GM23338 (cell line): ENCODE data around the gene MAMLD1. TPM values are rescaled to one million over a fixed set of nuclear protein-coding genes. Genes with fewer than 3 reads are reported as not detected.

Source experiments
- ATAC-seq: fragments of 200-7000 bp; cut with Tn5 transposase; 3 replicates; pipeline ENCODE4 v1.9.1; 2020
- DNase-seq: peaks from one replicate; pipeline ENCODE4 v3.0.0-alpha.2; 2015; ENCODE audit warnings: low spot score
- H2AFZ ChIP-seq: fragments of 200-600 bp; sonication (generic); 2 replicates; pipeline ENCODE4 v1.8.0; 2016; ENCODE audit warnings: antibody characterized with exemption, mild to moderate bottlenecking, moderate library complexity
- H3F3A ChIP-seq: fragments of 200-600 bp; sonication (generic); replicated peaks from 2 replicates; pipeline ENCODE4 v1.8.0; 2017; ENCODE audit warnings: antibody characterized with exemption, mixed run types, low read depth
- H3K27ac ChIP-seq: fragments of 200-600 bp; sonication (generic); 2 replicates; pipeline ENCODE4 v1.6.1; 2016; ENCODE audit warnings: low read depth
- H3K27me3 ChIP-seq: fragments of 200-600 bp; sonication (generic); 2 replicates; pipeline ENCODE4 v1.8.0; 2016; ENCODE audit warnings: mild to moderate bottlenecking, mixed run types, moderate library complexity; ENCODE audit not compliant: insufficient read depth
- H3K36me3 ChIP-seq: fragments of 200-600 bp; sonication (generic); 2 replicates; pipeline ENCODE4 v1.8.0; 2016; ENCODE audit warnings: mild to moderate bottlenecking; ENCODE audit not compliant: insufficient read depth
- H3K4me1 ChIP-seq: fragments of 200-600 bp; sonication (generic); 2 replicates; pipeline ENCODE4 v1.8.0; 2016; ENCODE audit warnings: mild to moderate bottlenecking, moderate library complexity; ENCODE audit not compliant: insufficient read depth
- H3K4me2 ChIP-seq: fragments of 200-600 bp; sonication (generic); 2 replicates; pipeline ENCODE4 v1.7.1; 2017; ENCODE audit warnings: mixed run types
- H3K4me3 ChIP-seq: fragments of 200-600 bp; sonication (generic); 2 replicates; pipeline ENCODE4 v1.6.1; 2016; ENCODE audit warnings: mixed run types
- H3K79me2 ChIP-seq: fragments of 200-600 bp; sonication (generic); replicated peaks from 2 replicates; pipeline ENCODE4 v1.8.0; 2017; ENCODE audit warnings: mild to moderate bottlenecking; ENCODE audit not compliant: insufficient read depth
- H3K9me2 ChIP-seq: fragments of 200-600 bp; sonication (generic); 2 replicates; pipeline ENCODE4 v1.8.0; 2017; ENCODE audit not compliant: insufficient read depth
- H4K20me1 ChIP-seq: fragments of 200-600 bp; sonication (generic); replicated peaks from 2 replicates; pipeline ENCODE4 v1.8.0; 2017; ENCODE audit warnings: mild to moderate bottlenecking; ENCODE audit not compliant: insufficient read depth
- H3K27ac Mint-ChIP-seq: 2 replicates; pipeline ENCODE4 v1.8.0; 2020; ENCODE audit warnings: inconsistent platforms, mild to moderate bottlenecking, moderate library complexity, mixed read lengths
- H3K27me3 Mint-ChIP-seq: 3 replicates; pipeline ENCODE4 v1.8.0; 2022; ENCODE audit warnings: low read depth, mild to moderate bottlenecking, moderate library complexity, mixed read lengths, inconsistent platforms; ENCODE audit not compliant: insufficient read depth, poor library complexity
- H3K36me3 Mint-ChIP-seq: 3 replicates; pipeline ENCODE4 v1.8.0; 2021; ENCODE audit warnings: low read depth, mild to moderate bottlenecking, inconsistent platforms, moderate library complexity, mixed read lengths
- H3K4me1 Mint-ChIP-seq: 3 replicates; pipeline ENCODE4 v1.8.0; 2020; ENCODE audit warnings: mild to moderate bottlenecking, inconsistent platforms, mixed read lengths
- H3K4me3 Mint-ChIP-seq: 3 replicates; pipeline ENCODE4 v1.8.0; 2021; ENCODE audit warnings: moderate library complexity, mild to moderate bottlenecking, inconsistent platforms, mixed read lengths
- H3K9me3 Mint-ChIP-seq: 3 replicates; pipeline ENCODE4 v1.8.0; 2020; ENCODE audit warnings: moderate library complexity, mild to moderate bottlenecking, inconsistent platforms, mixed read lengths
- EZH2 ChIP-seq: fragments of 200-600 bp; sonication (generic); IDR thresholded peaks from one replicate; pipeline ENCODE4 v1.8.0; 2017; ENCODE audit warnings: antibody characterized with exemption, mild to moderate bottlenecking, low read depth; ENCODE audit not compliant: unreplicated experiment
- EZH2phosphoT487 ChIP-seq: fragments of 200-600 bp; sonication (generic); IDR thresholded peaks from one replicate; pipeline ENCODE4 v1.8.1; 2018; ENCODE audit warnings: antibody characterized with exemption; ENCODE audit not compliant: unreplicated experiment
- JUNB ChIP-seq: IDR thresholded peaks from one replicate; pipeline ENCODE4 v1.6.1; 2016; ENCODE audit warnings: antibody characterized with exemption; ENCODE audit not compliant: unreplicated experiment
- POLR2AphosphoS5 ChIP-seq: IDR thresholded peaks from 2 replicates; pipeline ENCODE4 v1.6.1; 2016; ENCODE audit warnings: antibody characterized with exemption, low read depth
- STAT1 ChIP-seq: IDR thresholded peaks from one replicate; pipeline ENCODE4 v1.6.1; 2016; ENCODE audit warnings: antibody characterized with exemption; ENCODE audit not compliant: unreplicated experiment
- ZNF114 ChIP-seq: fragments of 250-450 bp; sonication (Bioruptor Pico); IDR thresholded peaks from 2 replicates; pipeline ENCODE4 v1.5.0; 2020; ENCODE audit warnings: mild to moderate bottlenecking, moderate library complexity
- ZNF331 ChIP-seq: fragments of 250-450 bp; sonication (Bioruptor Pico); IDR thresholded peaks from 2 replicates; pipeline ENCODE4 v1.5.0; 2020; ENCODE audit warnings: low read depth, mild to moderate bottlenecking, moderate library complexity
- long read RNA-seq: library from polyadenylated mRNA; unstranded; transcript quantifications from one replicate; pipeline ENCODE4 v2.0.0, GENCODE V29; 2020; ENCODE audit not compliant: unreplicated experiment
- polyA plus RNA-seq: library from polyadenylated mRNA; unstranded; fragments of >200 nt; fragmentation: Nextera tagmentation; extraction: Ambion mirVana; gene quantifications from 2 replicates; pipeline ENCODE4 v1.2.1, GENCODE V29; 2016
- total RNA-seq: library from RNA; depleted of rRNA; stranded (reverse); fragments of >200 nt; shearing (Covaris generic); gene quantifications from 2 replicates; pipeline ENCODE4 v1.2.3, GENCODE V29; 2014; rRNA removed
- TF ChIP-seq, protein P1 (sequence below): fragments of 250-450 bp; sonication (Bioruptor Pico); IDR thresholded peaks from 2 replicates; pipeline ENCODE4 v1.5.0; 2020; ENCODE audit warnings: mild to moderate bottlenecking, moderate library complexity

MAMLD1 gene, protein sequence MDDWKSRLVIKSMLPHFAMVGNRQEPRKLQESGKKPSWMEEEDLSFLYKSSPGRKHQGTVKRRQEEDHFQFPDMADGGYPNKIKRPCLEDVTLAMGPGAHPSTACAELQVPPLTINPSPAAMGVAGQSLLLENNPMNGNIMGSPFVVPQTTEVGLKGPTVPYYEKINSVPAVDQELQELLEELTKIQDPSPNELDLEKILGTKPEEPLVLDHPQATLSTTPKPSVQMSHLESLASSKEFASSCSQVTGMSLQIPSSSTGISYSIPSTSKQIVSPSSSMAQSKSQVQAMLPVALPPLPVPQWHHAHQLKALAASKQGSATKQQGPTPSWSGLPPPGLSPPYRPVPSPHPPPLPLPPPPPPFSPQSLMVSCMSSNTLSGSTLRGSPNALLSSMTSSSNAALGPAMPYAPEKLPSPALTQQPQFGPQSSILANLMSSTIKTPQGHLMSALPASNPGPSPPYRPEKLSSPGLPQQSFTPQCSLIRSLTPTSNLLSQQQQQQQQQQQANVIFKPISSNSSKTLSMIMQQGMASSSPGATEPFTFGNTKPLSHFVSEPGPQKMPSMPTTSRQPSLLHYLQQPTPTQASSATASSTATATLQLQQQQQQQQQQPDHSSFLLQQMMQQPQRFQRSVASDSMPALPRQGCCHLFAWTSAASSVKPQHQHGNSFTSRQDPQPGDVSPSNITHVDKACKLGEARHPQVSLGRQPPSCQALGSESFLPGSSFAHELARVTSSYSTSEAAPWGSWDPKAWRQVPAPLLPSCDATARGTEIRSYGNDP
- 0.19 and 0.21 TPM in 2 replicates for total RNA-seq
- 0.12 and 0.13 TPM in 2 replicates for polyA plus RNA-seq
- long read RNA-seq = 0 reads

DNA sequence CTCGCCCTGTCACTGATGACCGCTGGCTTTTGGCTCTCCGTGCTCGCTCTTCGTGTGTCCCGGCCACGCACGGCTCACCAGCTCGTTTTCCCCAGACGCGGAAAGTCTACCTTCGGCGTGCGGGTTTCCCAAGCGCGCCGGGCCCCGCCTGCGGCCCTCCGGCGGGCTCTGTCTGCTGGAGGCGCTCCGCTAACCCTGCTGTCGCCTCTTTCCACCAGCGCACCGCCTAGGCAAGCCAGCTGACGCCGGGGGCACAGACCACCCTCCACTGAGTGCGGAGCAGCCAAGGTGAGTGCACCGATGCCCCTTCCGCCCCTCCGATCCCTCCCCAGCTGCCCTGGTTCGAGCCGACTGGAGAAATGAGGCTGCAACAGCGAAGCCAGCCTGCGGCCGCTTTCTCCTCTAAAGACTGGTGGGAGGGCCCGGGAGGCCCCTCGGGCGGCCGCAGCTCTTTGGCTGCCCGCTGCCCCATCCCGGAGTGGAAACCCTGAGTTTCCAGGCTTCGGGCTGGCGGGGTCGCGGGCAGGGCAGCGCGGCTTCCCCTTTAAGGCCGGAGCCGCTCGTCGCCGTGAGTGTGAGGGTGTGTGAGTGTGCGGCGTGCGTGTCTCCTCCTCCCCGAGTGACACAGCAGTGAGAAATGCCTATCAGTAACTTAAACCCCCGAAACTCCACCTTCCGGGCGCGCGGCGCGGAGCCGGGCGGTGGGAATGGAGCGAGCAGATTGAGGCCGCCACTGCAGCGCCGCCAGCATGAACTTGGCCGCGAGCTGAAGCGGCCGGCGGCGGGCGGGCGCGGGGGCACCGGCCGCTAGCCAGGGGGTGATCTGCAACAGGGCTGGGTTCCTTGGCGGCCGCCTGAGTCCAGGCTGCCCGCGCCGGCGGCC is at the start of gene MAMLD1:
TSS of gene MAMLD1 (plus strand) at position 719 of the 883 bp plus-strand sequence. CDS start 82,200 bp downstream, outside the sequence.
- Histone ChIP-seq H3K4me2 (peak within 1 kb of the TSS; percentile 78), H3K9me2 (no peaks in the 10 kb centered on the region), H3F3A (no peaks in the 10 kb centered on the region), H3K4me3 (peak within 1 kb of the TSS; percentile 58), H3K27me3 (peaks cover 82% of the 10 kb centered on the region), H3K4me1 (no peaks in the 10 kb centered on the region; the same call in 1 of the 2 replicates), H2AFZ (peak within 1 kb of the TSS; percentile 23; the same call in 1 of the 2 replicates), H3K79me2 (no peaks in the 10 kb centered on the region), H3K27ac (no peak within 1 kb of the TSS), H3K36me3 (no peaks in the 10 kb centered on the region), H4K20me1 (no peaks in the 10 kb centered on the region)
- H3K9me3 Mint-ChIP-seq = no peaks in the 10 kb centered on the region
- peak; percentile 1; the same call in 1 of the 3 replicates for ATAC-seq
- H3K4me1 Mint-ChIP-seq = peaks cover 10% of the 10 kb centered on the region
- no peak within 1 kb of the TSS for H3K27ac Mint-ChIP-seq
- peak within 1 kb of the TSS; percentile 62 for H3K4me3 Mint-ChIP-seq
- peaks cover 63% of the 10 kb centered on the region for H3K27me3 Mint-ChIP-seq
- peak; percentile 18 for DNase-seq
- TF ChIP-seq EZH2 = peak; percentile 67
- TF ChIP-seq ZNF114 (CRISPR knock-in tag) = no peak
- no peaks in the 10 kb centered on the region for H3K36me3 Mint-ChIP-seq

DNA sequence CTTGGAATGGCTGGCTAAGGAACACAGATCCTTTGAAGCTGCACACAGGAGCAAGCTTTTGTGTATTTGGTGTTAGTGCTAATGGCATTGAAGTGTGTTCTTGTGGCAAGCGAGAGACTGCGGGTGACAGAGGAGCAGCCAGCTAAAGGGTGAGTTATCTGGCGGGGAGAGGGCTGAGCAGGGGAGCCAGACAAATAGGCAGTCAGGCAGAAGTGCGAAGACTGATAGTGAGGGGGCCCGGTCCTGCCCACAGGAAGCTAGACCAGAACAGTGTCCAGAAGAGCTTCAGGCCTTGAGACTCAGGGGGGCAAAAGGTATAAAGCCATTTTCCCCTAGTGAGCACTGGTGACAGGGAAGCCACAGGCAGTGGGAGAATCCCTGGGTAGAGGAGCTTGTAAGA is 49.6 kb upstream of the MAMLD1 start:
- H3K4me3 ChIP-seq = no peak overlapping the region
- no peaks in the 10 kb centered on the region for H3K27me3 ChIP-seq
- H3K36me3 ChIP-seq = no peaks in the 10 kb centered on the region
- no peaks in the 10 kb centered on the region for H3K36me3 Mint-ChIP-seq
- H3K27ac ChIP-seq = no peak overlapping the region
- no peaks in the 10 kb centered on the region for H3K4me1 ChIP-seq
- no peaks in the 10 kb centered on the region for H3K9me2 ChIP-seq
- no peaks in the 10 kb centered on the region for H3K79me2 ChIP-seq
- no peak overlapping the region for H2AFZ ChIP-seq
- H3K27me3 Mint-ChIP-seq = no peaks in the 10 kb centered on the region
- TF ChIP-seq POLR2AphosphoS5 (no peak), EZH2phosphoT487 (no peak), ZNF331 (CRISPR knock-in tag) (no peak), JUNB (no peak), ZNF114 (CRISPR knock-in tag) (no peak), EZH2 (no peak), STAT1 (no peak)
- TF ChIP-seq, protein P1, sequence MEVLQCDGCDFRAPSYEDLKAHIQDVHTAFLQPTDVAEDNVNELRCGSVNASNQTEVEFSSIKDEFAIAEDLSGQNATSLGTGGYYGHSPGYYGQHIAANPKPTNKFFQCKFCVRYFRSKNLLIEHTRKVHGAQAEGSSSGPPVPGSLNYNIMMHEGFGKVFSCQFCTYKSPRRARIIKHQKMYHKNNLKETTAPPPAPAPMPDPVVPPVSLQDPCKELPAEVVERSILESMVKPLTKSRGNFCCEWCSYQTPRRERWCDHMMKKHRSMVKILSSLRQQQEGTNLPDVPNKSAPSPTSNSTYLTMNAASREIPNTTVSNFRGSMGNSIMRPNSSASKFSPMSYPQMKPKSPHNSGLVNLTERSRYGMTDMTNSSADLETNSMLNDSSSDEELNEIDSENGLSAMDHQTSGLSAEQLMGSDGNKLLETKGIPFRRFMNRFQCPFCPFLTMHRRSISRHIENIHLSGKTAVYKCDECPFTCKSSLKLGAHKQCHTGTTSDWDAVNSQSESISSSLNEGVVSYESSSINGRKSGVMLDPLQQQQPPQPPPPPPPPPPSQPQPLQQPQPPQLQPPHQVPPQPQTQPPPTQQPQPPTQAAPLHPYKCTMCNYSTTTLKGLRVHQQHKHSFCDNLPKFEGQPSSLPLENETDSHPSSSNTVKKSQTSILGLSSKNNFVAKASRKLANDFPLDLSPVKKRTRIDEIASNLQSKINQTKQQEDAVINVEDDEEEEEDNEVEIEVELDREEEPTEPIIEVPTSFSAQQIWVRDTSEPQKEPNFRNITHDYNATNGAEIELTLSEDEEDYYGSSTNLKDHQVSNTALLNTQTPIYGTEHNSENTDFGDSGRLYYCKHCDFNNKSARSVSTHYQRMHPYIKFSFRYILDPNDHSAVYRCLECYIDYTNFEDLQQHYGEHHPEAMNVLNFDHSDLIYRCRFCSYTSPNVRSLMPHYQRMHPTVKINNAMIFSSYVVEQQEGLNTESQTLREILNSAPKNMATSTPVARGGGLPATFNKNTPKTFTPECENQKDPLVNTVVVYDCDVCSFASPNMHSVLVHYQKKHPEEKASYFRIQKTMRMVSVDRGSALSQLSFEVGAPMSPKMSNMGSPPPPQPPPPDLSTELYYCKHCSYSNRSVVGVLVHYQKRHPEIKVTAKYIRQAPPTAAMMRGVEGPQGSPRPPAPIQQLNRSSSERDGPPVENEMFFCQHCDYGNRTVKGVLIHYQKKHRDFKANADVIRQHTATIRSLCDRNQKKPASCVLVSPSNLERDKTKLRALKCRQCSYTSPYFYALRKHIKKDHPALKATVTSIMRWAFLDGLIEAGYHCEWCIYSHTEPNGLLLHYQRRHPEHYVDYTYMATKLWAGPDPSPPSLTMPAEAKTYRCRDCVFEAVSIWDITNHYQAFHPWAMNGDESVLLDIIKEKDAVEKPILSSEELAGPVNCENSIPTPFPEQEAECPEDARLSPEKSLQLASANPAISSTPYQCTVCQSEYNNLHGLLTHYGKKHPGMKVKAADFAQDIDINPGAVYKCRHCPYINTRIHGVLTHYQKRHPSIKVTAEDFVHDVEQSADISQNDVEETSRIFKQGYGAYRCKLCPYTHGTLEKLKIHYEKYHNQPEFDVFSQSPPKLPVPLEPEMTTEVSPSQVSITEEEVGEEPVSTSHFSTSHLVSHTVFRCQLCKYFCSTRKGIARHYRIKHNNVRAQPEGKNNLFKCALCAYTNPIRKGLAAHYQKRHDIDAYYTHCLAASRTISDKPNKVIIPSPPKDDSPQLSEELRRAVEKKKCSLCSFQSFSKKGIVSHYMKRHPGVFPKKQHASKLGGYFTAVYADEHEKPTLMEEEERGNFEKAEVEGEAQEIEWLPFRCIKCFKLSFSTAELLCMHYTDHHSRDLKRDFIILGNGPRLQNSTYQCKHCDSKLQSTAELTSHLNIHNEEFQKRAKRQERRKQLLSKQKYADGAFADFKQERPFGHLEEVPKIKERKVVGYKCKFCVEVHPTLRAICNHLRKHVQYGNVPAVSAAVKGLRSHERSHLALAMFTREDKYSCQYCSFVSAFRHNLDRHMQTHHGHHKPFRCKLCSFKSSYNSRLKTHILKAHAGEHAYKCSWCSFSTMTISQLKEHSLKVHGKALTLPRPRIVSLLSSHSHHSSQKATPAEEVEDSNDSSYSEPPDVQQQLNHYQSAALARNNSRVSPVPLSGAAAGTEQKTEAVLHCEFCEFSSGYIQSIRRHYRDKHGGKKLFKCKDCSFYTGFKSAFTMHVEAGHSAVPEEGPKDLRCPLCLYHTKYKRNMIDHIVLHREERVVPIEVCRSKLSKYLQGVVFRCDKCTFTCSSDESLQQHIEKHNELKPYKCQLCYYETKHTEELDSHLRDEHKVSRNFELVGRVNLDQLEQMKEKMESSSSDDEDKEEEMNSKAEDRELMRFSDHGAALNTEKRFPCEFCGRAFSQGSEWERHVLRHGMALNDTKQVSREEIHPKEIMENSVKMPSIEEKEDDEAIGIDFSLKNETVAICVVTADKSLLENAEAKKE = no peak
- no peak overlapping the region for H3K4me3 Mint-ChIP-seq
- no peaks in the 10 kb centered on the region for H3K4me1 Mint-ChIP-seq
- H4K20me1 ChIP-seq = no peaks in the 10 kb centered on the region
- no peak for DNase-seq
- no peaks in the 10 kb centered on the region for H3F3A ChIP-seq
- H3K27ac Mint-ChIP-seq = no peak overlapping the region
- ATAC-seq = no peak
- H3K9me3 Mint-ChIP-seq = no peaks in the 10 kb centered on the region
- no peak overlapping the region for H3K4me2 ChIP-seq
